Smooth muscle cell (in vitro differentiated cells): ENCODE results near the gene NTPCR. TPM values are rescaled to one million over a fixed set of nuclear protein-coding genes. Genes with fewer than 3 reads are reported as not detected.

Experiments used
- DNase-seq: peaks from one replicate; lab custom pipeline; 2025; ENCODE audit not compliant: unreplicated experiment; lab: John Stamatoyannopoulos, UW
- H2AFZ ChIP-seq: fragments of 200-600 bp; sonication (generic); 2 replicates; pipeline ENCODE4 v1.6.0; 2016; ENCODE audit warnings: antibody characterized with exemption, low read depth, mild to moderate bottlenecking
- H3F3A ChIP-seq: fragments of 200-600 bp; sonication (generic); 2 replicates; pipeline ENCODE4 v1.6.0; 2017; ENCODE audit warnings: antibody characterized with exemption, low read depth
- H3K27ac ChIP-seq: fragments of 200-600 bp; sonication (generic); 2 replicates; pipeline ENCODE4 v1.5.1; 2016; ENCODE audit warnings: low read depth, mild to moderate bottlenecking
- H3K27me3 ChIP-seq: fragments of 200-600 bp; sonication (generic); 2 replicates; pipeline ENCODE4 v1.6.1; 2016; ENCODE audit warnings: low read depth, mild to moderate bottlenecking
- H3K36me3 ChIP-seq: fragments of 200-600 bp; sonication (generic); 2 replicates; pipeline ENCODE4 v1.5.1; 2016; ENCODE audit warnings: low read depth
- H3K4me1 ChIP-seq: fragments of 200-600 bp; sonication (generic); 2 replicates; pipeline ENCODE4 v1.5.1; 2016; ENCODE audit warnings: low read depth
- H3K4me2 ChIP-seq: fragments of 200-600 bp; sonication (generic); 2 replicates; pipeline ENCODE4 v1.6.0; 2016; ENCODE audit warnings: mild to moderate bottlenecking
- H3K4me3 ChIP-seq: fragments of 200-600 bp; sonication (generic); 2 replicates; pipeline ENCODE4 v1.5.1; 2016; ENCODE audit warnings: mild to moderate bottlenecking
- H3K79me2 ChIP-seq: fragments of 200-600 bp; sonication (generic); 2 replicates; pipeline ENCODE4 v1.6.0; 2016; ENCODE audit warnings: low read depth, mild to moderate bottlenecking
- H3K9ac ChIP-seq: fragments of 200-600 bp; sonication (generic); 2 replicates; pipeline ENCODE4 v1.6.0; 2016; ENCODE audit warnings: low read depth
- H3K9me3 ChIP-seq: fragments of 200-600 bp; sonication (generic); replicated peaks from 2 replicates; pipeline ENCODE4 v1.5.1; 2016; ENCODE audit warnings: low read depth
- H4K20me1 ChIP-seq: fragments of 200-600 bp; sonication (generic); 2 replicates; pipeline ENCODE4 v1.6.0; 2016; ENCODE audit warnings: low read depth
- CTCF ChIP-seq: fragments of 200-600 bp; sonication (generic); IDR thresholded peaks from 2 replicates; pipeline ENCODE4 v1.5.1; 2017; ENCODE audit warnings: borderline replicate concordance, mild to moderate bottlenecking, antibody characterized with exemption; ENCODE audit not compliant: insufficient read depth, poor library complexity, severe bottlenecking
- WGBS: methylation state at CpG from one replicate; pipeline ENCODE4 v1.1.7; 2016; ENCODE audit warnings: low lambda C conversion rate; 5-methylcytosine and 5-hydroxymethylcytosine counted together
- polyA plus RNA-seq: library from polyadenylated mRNA; unstranded; fragments of >200 nt; fragmentation: Nextera tagmentation; extraction: Ambion mirVana; gene quantifications from 2 replicates; pipeline ENCODE4 v1.2.1, GENCODE V29; 2016
- total RNA-seq: library from RNA; depleted of rRNA; stranded (reverse); fragments of >200 nt; gene quantifications from 2 replicates; pipeline ENCODE4 v1.2.3, GENCODE V29; 2014

Gene NTPCR
- total and polyA plus RNA-seq, 2 experiments from 2014 or later, result 39.2 to 54.3 TPM

GRCh38 chr1:232902774-232903350, 47.5 kb upstream of the NTPCR start:
- TF ChIP-seq CTCF, result no peak

GRCh38 chr1:232904131-232904530, 46.3 kb upstream of the NTPCR start:
- no peaks in the 10 kb centered on the region for H4K20me1 ChIP-seq
- no peak for TF ChIP-seq CTCF
- no peak overlapping the region for H3K4me2 ChIP-seq
- H3K4me1 ChIP-seq, result peaks cover 9% of the 10 kb centered on the region
- H3K4me3 ChIP-seq, result no peak overlapping the region
- H3F3A ChIP-seq, result no peaks in the 10 kb centered on the region
- no peaks in the 10 kb centered on the region for H3K27me3 ChIP-seq
- no peak overlapping the region for H3K27ac ChIP-seq
- no peak for DNase-seq
- H3K9ac ChIP-seq, result no peak overlapping the region
- H3K9me3 ChIP-seq, result no peaks in the 10 kb centered on the region
- no peak overlapping the region for H2AFZ ChIP-seq
- no peaks in the 10 kb centered on the region for H3K79me2 ChIP-seq
- WGBS, result 73% methylated on average over 4 of the region's 4 CpGs
- H3K36me3 ChIP-seq, result no peaks in the 10 kb centered on the region

More at GRCh38 chr1:232902774-232903350, 47.5 kb upstream of the NTPCR start:
- no peaks in the 10 kb centered on the region for H4K20me1 ChIP-seq
- H3K27ac ChIP-seq, result no peak overlapping the region
- no peak overlapping the region for H3K4me2 ChIP-seq
- no peak for DNase-seq
- H3K9ac ChIP-seq, result no peak overlapping the region
- H3K79me2 ChIP-seq, result no peaks in the 10 kb centered on the region
- H3K4me3 ChIP-seq, result no peak overlapping the region
- H3K4me1 ChIP-seq, result peaks cover 9% of the 10 kb centered on the region
- no peak overlapping the region for H2AFZ ChIP-seq
- no peaks in the 10 kb centered on the region for H3F3A ChIP-seq
- 81% methylated on average over 4 of the region's 4 CpGs for WGBS
- no peaks in the 10 kb centered on the region for H3K9me3 ChIP-seq
- no peaks in the 10 kb centered on the region for H3K36me3 ChIP-seq
- H3K27me3 ChIP-seq, result no peaks in the 10 kb centered on the region

GRCh38 chr1:232904566-232904965, 45.8 kb upstream of the NTPCR start:
- no peaks in the 10 kb centered on the region for H3K9me3 ChIP-seq
- no peak overlapping the region for H3K9ac ChIP-seq
- no peaks in the 10 kb centered on the region for H3K36me3 ChIP-seq
- H3F3A ChIP-seq, result no peaks in the 10 kb centered on the region
- H3K4me2 ChIP-seq, result no peak overlapping the region
- WGBS, result 0% methylated on average over 1 of the region's 1 CpG
- no peaks in the 10 kb centered on the region for H3K27me3 ChIP-seq
- H3K4me3 ChIP-seq, result no peak overlapping the region
- H3K4me1 ChIP-seq, result peaks cover 9% of the 10 kb centered on the region
- H3K27ac ChIP-seq, result no peak overlapping the region
- H2AFZ ChIP-seq, result no peak overlapping the region
- no peaks in the 10 kb centered on the region for H4K20me1 ChIP-seq
- no peak for DNase-seq
- no peak for TF ChIP-seq CTCF
- H3K79me2 ChIP-seq, result no peaks in the 10 kb centered on the region
